Neural progenitor cell (in vitro differentiated cells): Measurements from ENCODE around the gene NXNL1. TPM values are rescaled to one million over a fixed set of nuclear protein-coding genes. Genes with fewer than 3 reads are reported as not detected.

Experiments used
- DNase-seq: peaks from one replicate; pipeline ENCODE4 v3.0.0-alpha.2; 2016; ENCODE audit warnings: low spot score
- H2AFZ ChIP-seq: fragments of 200-600 bp; sonication (generic); replicated peaks from 2 replicates; pipeline ENCODE4 v1.6.1; 2016; ENCODE audit warnings: antibody characterized with exemption
- H3F3A ChIP-seq: fragments of 200-600 bp; sonication (generic); 2 replicates; pipeline ENCODE4 v1.6.1; 2016; ENCODE audit warnings: antibody characterized with exemption, low read depth
- H3K27ac ChIP-seq: fragments of 200-600 bp; sonication (generic); 2 replicates; pipeline ENCODE4 v1.5.1; 2016; ENCODE audit warnings: mild to moderate bottlenecking
- H3K27me3 ChIP-seq: fragments of 200-600 bp; sonication (generic); 2 replicates; pipeline ENCODE4 v1.6.1; 2016; ENCODE audit warnings: mild to moderate bottlenecking, moderate library complexity
- H3K36me3 ChIP-seq: fragments of 200-600 bp; sonication (generic); 2 replicates; pipeline ENCODE4 v1.5.1; 2016
- H3K4me1 ChIP-seq: fragments of 200-600 bp; sonication (generic); 2 replicates; pipeline ENCODE4 v1.6.1; 2016; ENCODE audit warnings: mixed run types
- H3K4me2 ChIP-seq: fragments of 200-600 bp; sonication (generic); 2 replicates; pipeline ENCODE4 v1.6.1; 2016
- H3K4me3 ChIP-seq: fragments of 200-600 bp; sonication (generic); 2 replicates; pipeline ENCODE4 v1.5.1; 2016
- H3K79me2 ChIP-seq: fragments of 200-600 bp; sonication (generic); 2 replicates; pipeline ENCODE4 v1.6.1; 2016; ENCODE audit warnings: low read depth
- H3K9ac ChIP-seq: fragments of 200-600 bp; sonication (generic); 2 replicates; pipeline ENCODE4 v1.6.1; 2016
- H3K9me3 ChIP-seq: fragments of 200-600 bp; sonication (generic); 2 replicates; pipeline ENCODE4 v1.5.1; 2016; ENCODE audit warnings: low read depth
- H4K20me1 ChIP-seq: fragments of 200-600 bp; sonication (generic); 2 replicates; pipeline ENCODE4 v1.6.1; 2016; ENCODE audit warnings: low read depth
- H3K27ac Mint-ChIP-seq: 3 replicates; pipeline ENCODE4 v1.8.0; 2021; ENCODE audit warnings: mixed read lengths
- H3K27me3 Mint-ChIP-seq: 2 replicates; pipeline ENCODE4 v1.8.0; 2022; ENCODE audit warnings: low read depth, mild to moderate bottlenecking, inconsistent platforms, moderate library complexity, mixed read lengths; ENCODE audit not compliant: insufficient read depth
- H3K36me3 Mint-ChIP-seq: 3 replicates; pipeline ENCODE4 v1.8.0; 2021; ENCODE audit warnings: mixed read lengths
- H3K4me1 Mint-ChIP-seq: 3 replicates; pipeline ENCODE4 v1.8.0; 2021; ENCODE audit warnings: mixed read lengths
- H3K4me3 Mint-ChIP-seq: 3 replicates; pipeline ENCODE4 v1.8.0; 2021; ENCODE audit warnings: mild to moderate bottlenecking, moderate library complexity, mixed read lengths
- H3K9me3 Mint-ChIP-seq: 3 replicates; pipeline ENCODE4 v1.8.0; 2020; ENCODE audit warnings: mixed read lengths
- EZH2 ChIP-seq: fragments of 200-600 bp; sonication (generic); IDR thresholded peaks from 2 replicates; pipeline ENCODE4 v1.6.1; 2017; ENCODE audit warnings: antibody characterized with exemption, mild to moderate bottlenecking, moderate library complexity
- EZH2phosphoT487 ChIP-seq: fragments of 200-600 bp; sonication (generic); IDR thresholded peaks from 2 replicates; pipeline ENCODE4 v1.6.1; 2017; ENCODE audit warnings: antibody characterized with exemption
- total RNA-seq: library from RNA; depleted of rRNA; stranded (reverse); fragments of >200 nt; gene quantifications from 2 replicates; pipeline ENCODE4 v1.2.3, GENCODE V29; 2015; ENCODE audit warnings: low replicate concordance
- TF ChIP-seq, protein P1 (sequence below): fragments of 200-600 bp; sonication (generic); IDR thresholded peaks from 2 replicates; pipeline ENCODE4 v1.5.1; 2017; ENCODE audit warnings: antibody characterized with exemption, mild to moderate bottlenecking

Gene NXNL1
- total RNA-seq, 1 donor from 2014 or later, result not detected

DNA sequence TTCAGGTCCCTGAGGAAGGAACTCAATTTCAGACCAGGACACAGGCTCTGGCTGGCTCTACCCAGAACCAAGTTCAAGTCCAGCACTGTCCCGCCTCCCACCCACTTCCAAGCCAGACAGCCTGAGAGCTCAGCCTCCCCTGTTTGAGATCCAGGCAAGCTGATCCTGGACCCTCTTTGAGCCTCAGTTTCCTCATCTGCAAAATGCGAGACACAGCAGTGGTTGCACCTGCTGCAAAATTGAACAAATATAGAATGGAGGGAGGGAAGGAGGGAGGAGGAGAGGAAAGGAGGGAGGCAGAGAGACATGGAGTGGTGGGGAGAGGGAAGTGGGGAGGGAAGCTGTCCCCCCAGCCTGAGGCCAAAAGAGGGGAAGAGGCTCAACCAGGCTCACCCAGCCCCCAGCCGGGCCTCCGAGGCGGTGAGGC, 13.0 kb downstream of the NXNL1 start:
- peak overlapping the region; percentile 91 for H3K4me2 ChIP-seq
- H3K27ac ChIP-seq, result no peak overlapping the region

DNA sequence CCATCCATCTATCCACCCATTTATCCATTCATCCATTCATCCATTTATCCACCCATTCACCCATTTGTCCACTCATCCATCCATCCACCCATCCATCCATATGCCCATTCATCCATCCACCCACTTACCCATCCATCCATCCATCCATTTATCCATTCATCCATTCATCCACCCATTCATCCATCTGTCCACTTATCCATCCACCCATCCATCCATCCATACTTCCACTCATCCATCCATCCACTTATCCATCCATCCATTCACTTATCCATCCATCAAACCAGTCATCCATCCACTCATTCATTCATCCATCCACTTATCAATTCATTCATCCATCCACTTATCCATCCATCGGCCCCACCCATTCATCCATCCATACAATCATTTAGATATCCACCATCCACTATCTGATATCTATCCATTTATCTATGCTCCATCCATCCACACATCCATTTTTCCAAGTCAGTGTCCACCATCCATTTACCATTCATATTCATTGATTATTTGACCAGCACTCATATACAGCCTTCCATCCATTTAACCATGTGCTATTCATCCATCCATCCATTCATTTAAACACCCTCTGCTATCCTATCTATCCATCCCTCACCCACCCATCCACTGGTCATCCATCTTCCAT, 15.1 kb downstream of the NXNL1 start:
- Histone ChIP-seq H3K79me2 (no peaks in the 10 kb centered on the region), H3K4me3 (no peak overlapping the region), H4K20me1 (no peaks in the 10 kb centered on the region), H3F3A (peaks cover 9% of the 10 kb centered on the region), H3K27me3 (peaks cover 47% of the 10 kb centered on the region), H3K4me2 (no peak overlapping the region), H2AFZ (no peak overlapping the region), H3K9me3 (no peaks in the 10 kb centered on the region), H3K27ac (no peak overlapping the region), H3K9ac (no peak overlapping the region), H3K36me3 (no peaks in the 10 kb centered on the region), H3K4me1 (no peaks in the 10 kb centered on the region)
- DNase-seq, result no peak
- TF ChIP-seq EZH2 (no peak), EZH2phosphoT487 (no peak)
- TF ChIP-seq, protein P1, sequence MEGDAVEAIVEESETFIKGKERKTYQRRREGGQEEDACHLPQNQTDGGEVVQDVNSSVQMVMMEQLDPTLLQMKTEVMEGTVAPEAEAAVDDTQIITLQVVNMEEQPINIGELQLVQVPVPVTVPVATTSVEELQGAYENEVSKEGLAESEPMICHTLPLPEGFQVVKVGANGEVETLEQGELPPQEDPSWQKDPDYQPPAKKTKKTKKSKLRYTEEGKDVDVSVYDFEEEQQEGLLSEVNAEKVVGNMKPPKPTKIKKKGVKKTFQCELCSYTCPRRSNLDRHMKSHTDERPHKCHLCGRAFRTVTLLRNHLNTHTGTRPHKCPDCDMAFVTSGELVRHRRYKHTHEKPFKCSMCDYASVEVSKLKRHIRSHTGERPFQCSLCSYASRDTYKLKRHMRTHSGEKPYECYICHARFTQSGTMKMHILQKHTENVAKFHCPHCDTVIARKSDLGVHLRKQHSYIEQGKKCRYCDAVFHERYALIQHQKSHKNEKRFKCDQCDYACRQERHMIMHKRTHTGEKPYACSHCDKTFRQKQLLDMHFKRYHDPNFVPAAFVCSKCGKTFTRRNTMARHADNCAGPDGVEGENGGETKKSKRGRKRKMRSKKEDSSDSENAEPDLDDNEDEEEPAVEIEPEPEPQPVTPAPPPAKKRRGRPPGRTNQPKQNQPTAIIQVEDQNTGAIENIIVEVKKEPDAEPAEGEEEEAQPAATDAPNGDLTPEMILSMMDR, result no peak
- H3K4me3 Mint-ChIP-seq, result no peak overlapping the region
- peaks cover 9% of the 10 kb centered on the region for H3K27me3 Mint-ChIP-seq
- H3K4me1 Mint-ChIP-seq, result peaks cover 18% of the 10 kb centered on the region
- peaks cover 8% of the 10 kb centered on the region for H3K9me3 Mint-ChIP-seq
- no peaks in the 10 kb centered on the region for H3K36me3 Mint-ChIP-seq
- H3K27ac Mint-ChIP-seq, result no peak overlapping the region

More for the DNA sequence above, 13.0 kb downstream of the NXNL1 start:
- Histone ChIP-seq H3K79me2 (no peaks in the 10 kb centered on the region), H3K4me3 (peak overlapping the region; percentile 60), H3K4me1 (no peaks in the 10 kb centered on the region), H3K9me3 (no peaks in the 10 kb centered on the region), H3K36me3 (no peaks in the 10 kb centered on the region), H3K9ac (no peak overlapping the region), H3F3A (peaks cover 17% of the 10 kb centered on the region), H4K20me1 (no peaks in the 10 kb centered on the region), H2AFZ (peak overlapping the region; percentile 61), H3K27me3 (peaks cover 47% of the 10 kb centered on the region)
- Mint-ChIP-seq H3K36me3 (no peaks in the 10 kb centered on the region), H3K4me3 (peak overlapping the region; percentile 78), H3K27me3 (peaks cover 11% of the 10 kb centered on the region), H3K9me3 (peaks cover 4% of the 10 kb centered on the region), H3K4me1 (peaks cover 9% of the 10 kb centered on the region), H3K27ac (no peak overlapping the region)
- DNase-seq, result no peak
- peak; percentile 33 for TF ChIP-seq EZH2
- TF ChIP-seq EZH2phosphoT487, result no peak
- TF ChIP-seq, protein P1, result no peak

DNA sequence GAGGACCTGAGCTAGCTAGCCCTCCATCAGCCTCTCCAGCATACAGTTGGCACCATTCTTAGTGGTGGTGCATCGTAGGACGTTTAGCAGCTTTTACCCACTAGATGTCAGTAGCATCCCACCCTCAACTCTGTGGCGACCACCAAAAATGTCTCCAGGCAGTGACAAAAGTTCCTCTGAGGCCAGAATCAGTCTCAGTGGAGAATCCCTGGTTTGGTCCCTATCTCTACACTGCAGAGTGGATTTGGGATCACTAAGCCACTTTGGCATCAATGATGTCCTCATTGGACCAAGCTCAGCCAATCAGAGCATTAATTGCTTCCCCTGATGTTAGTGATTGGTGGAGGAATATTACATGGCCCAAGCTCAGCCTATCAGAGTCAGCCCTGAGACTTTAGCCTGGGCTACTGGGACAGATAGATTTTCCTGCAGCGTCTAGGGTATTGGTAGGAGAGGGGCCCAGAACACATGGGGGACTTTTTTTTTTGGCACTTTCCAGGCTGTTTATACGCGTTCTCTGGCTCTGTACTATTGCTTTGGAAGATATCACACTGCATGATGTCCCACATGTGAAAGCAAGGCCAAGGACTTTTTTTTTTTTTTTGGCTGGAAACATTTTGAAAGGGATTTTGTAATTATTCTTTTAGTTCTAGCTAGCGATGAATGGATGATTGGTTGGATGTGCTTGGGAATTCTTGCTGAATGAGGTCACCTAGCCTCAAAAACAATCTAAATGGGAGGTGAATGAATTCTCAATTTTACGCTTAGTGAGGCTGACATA, 19.3 kb downstream of the NXNL1 start:
- Histone ChIP-seq H3K27ac (no peak overlapping the region), H3K36me3 (no peaks in the 10 kb centered on the region), H3K79me2 (no peaks in the 10 kb centered on the region), H3K9me3 (no peaks in the 10 kb centered on the region), H3K9ac (no peak overlapping the region), H3K27me3 (peaks cover 8% of the 10 kb centered on the region), H3K4me1 (no peaks in the 10 kb centered on the region), H3K4me3 (no peak overlapping the region), H3K4me2 (no peak overlapping the region), H2AFZ (no peak overlapping the region), H4K20me1 (no peaks in the 10 kb centered on the region), H3F3A (no peaks in the 10 kb centered on the region)
- peak overlapping the region; percentile 43 for H3K4me3 Mint-ChIP-seq
- H3K27me3 Mint-ChIP-seq, result no peaks in the 10 kb centered on the region
- DNase-seq, result peak; percentile 56
- H3K4me1 Mint-ChIP-seq, result peaks cover 9% of the 10 kb centered on the region
- no peaks in the 10 kb centered on the region for H3K36me3 Mint-ChIP-seq
- H3K9me3 Mint-ChIP-seq, result peaks cover 4% of the 10 kb centered on the region
- peak overlapping the region; percentile 31 for H3K27ac Mint-ChIP-seq
- TF ChIP-seq EZH2phosphoT487, result no peak
- TF ChIP-seq, protein P1, result peak; percentile 63
